ENCODE results near the gene METRN.
A peak's percentile ranks its signal among the peaks of the same experiment; 100 is the strongest.

GRCh38 chr16:678858-679813, 35.8 kb upstream of the METRN start:
- peak in 2 of 3 donors; percentile 2 to 47 for TF ChIP-seq POLR2AphosphoS5 (IDR thresholded peaks at IDR 0.05)
- TF ChIP-seq, protein P1, sequence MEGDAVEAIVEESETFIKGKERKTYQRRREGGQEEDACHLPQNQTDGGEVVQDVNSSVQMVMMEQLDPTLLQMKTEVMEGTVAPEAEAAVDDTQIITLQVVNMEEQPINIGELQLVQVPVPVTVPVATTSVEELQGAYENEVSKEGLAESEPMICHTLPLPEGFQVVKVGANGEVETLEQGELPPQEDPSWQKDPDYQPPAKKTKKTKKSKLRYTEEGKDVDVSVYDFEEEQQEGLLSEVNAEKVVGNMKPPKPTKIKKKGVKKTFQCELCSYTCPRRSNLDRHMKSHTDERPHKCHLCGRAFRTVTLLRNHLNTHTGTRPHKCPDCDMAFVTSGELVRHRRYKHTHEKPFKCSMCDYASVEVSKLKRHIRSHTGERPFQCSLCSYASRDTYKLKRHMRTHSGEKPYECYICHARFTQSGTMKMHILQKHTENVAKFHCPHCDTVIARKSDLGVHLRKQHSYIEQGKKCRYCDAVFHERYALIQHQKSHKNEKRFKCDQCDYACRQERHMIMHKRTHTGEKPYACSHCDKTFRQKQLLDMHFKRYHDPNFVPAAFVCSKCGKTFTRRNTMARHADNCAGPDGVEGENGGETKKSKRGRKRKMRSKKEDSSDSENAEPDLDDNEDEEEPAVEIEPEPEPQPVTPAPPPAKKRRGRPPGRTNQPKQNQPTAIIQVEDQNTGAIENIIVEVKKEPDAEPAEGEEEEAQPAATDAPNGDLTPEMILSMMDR (IDR thresholded peaks at IDR 0.05 in 8 of 11, conservative IDR thresholded peaks at IDR 0.05 in 3 of 11) = no peak
- TF ChIP-seq POLR2A (IDR thresholded peaks at IDR 0.05) = no peak

Measured in spleen (tissue), 7 donors.